H1 (cell line): ENCODE measurements around the gene GLDC. TPM values are rescaled to one million over a fixed set of nuclear protein-coding genes. Genes with fewer than 3 reads are reported as not detected.

Source experiments
- CTCF ChIA-PET: fragments of 300-600 bp; sonication (Branson Sonifier 250); formaldehyde crosslinking; loops from one replicate; lab custom pipeline; 2021; ENCODE audit not compliant: partially characterized antibody; lab: Charles Lee
- POLR2A ChIA-PET: fragments of 300-600 bp; sonication (Branson Sonifier 250); formaldehyde crosslinking; loops from one replicate; lab custom pipeline; 2021; ENCODE audit warnings: inconsistent platforms; ENCODE audit not compliant: partially characterized antibody; lab: Charles Lee
- DNase-seq, 2 experiments: peaks; one replicate each; pipeline versions ENCODE4 v3.0.0 to v3.0.0-alpha.2; 2010 to 2022; ENCODE audit warnings: low spot score in 2 of 2, low read depth in 1 of 2, mixed read lengths in 1 of 2
- FAIRE-seq: peaks from 2 replicates; lab custom pipeline; 2011; peaks lifted over from hg19 to GRCh38; lab: Jason Lieb, UNC
- H2AFZ ChIP-seq: 2 replicates; pipeline ENCODE4 v1.8.1; 2012; ENCODE audit warnings: low read length, inconsistent platforms
- H2AK5ac ChIP-seq: 2 replicates; pipeline ENCODE4 v1.6.1; 2013; ENCODE audit warnings: low read depth, low read length
- H2BK120ac ChIP-seq: replicated peaks from 2 replicates; pipeline ENCODE3; 2013; ENCODE audit warnings: low read depth, low read length, inconsistent platforms
- H2BK12ac ChIP-seq: 2 replicates; pipeline ENCODE4 v1.6.1; 2013; ENCODE audit warnings: low read depth, low read length
- H2BK15ac ChIP-seq: 2 replicates; pipeline ENCODE4 v1.6.1; 2013; ENCODE audit warnings: low read length
- H2BK20ac ChIP-seq: 2 replicates; pipeline ENCODE4 v1.6.1; 2013; ENCODE audit warnings: low read length
- H2BK5ac ChIP-seq: 2 replicates; pipeline ENCODE4 v1.6.1; 2013; ENCODE audit warnings: low read depth, low read length
- H3K14ac ChIP-seq: 2 replicates; pipeline ENCODE4 v1.6.1; 2013; ENCODE audit warnings: inconsistent platforms; ENCODE audit not compliant: insufficient read length
- H3K18ac ChIP-seq: 2 replicates; pipeline ENCODE4 v1.6.1; 2013; ENCODE audit warnings: low read length; ENCODE audit errors: extremely low read depth
- H3K23ac ChIP-seq: 2 replicates; pipeline ENCODE4 v1.6.1; 2013; ENCODE audit warnings: inconsistent platforms; ENCODE audit not compliant: insufficient read length
- H3K23me2 ChIP-seq: 2 replicates; pipeline ENCODE4 v1.6.1; 2013; ENCODE audit warnings: low read depth, low read length
- H3K27ac ChIP-seq: 2 replicates; pipeline ENCODE4 v1.6.1; 2011; ENCODE audit warnings: low read depth, low read length, inconsistent platforms
- H3K27me3 ChIP-seq, 4 experiments: replicated peaks in 1 of 4; 1 replicate in 1 of 4; 2 replicates in 3 of 4; pipeline versions ENCODE4 v1.6.1 to v1.8.1; 2011 to 2013; ENCODE audit warnings: low read length in 3 of 4, mild to moderate bottlenecking in 3 of 4, inconsistent platforms in 2 of 4, mixed read lengths in 2 of 4, moderate library complexity in 1 of 4; ENCODE audit not compliant: control insufficient read depth in 3 of 4, insufficient read depth in 3 of 4; ENCODE audit errors: extremely low read depth in 1 of 4
- H3K36me3 ChIP-seq, 4 experiments: 2 replicates each; pipeline versions ENCODE4 v1.6.1 to v1.8.1; 2011 to 2013; ENCODE audit warnings: mild to moderate bottlenecking in 4 of 4, low read length in 3 of 4, moderate library complexity in 2 of 4, control low read depth in 1 of 4, inconsistent platforms in 1 of 4; ENCODE audit not compliant: insufficient read depth in 4 of 4, control insufficient read depth in 2 of 4
- H3K4ac ChIP-seq: replicated peaks from 2 replicates; pipeline ENCODE3; 2013; ENCODE audit warnings: low read length, low read depth, mixed read lengths, inconsistent platforms; ENCODE audit not compliant: insufficient read length
- H3K4me1 ChIP-seq, 4 experiments: replicated peaks in 1 of 4; 1 replicate in 1 of 4; 2 replicates in 3 of 4; pipeline versions ENCODE4 v1.6.1 to v1.8.1; 2011 to 2013; ENCODE audit warnings: low read length in 3 of 4, inconsistent platforms in 2 of 4, mixed read lengths in 1 of 4; ENCODE audit not compliant: insufficient read depth in 4 of 4, control insufficient read depth in 3 of 4
- H3K4me2 ChIP-seq, 2 experiments: 2 replicates each; pipeline versions ENCODE4 v1.6.1 to v1.8.1; 2011 to 2013; ENCODE audit warnings: low read depth in 2 of 2, low read length in 2 of 2, control low read depth in 1 of 2, inconsistent platforms in 1 of 2, mild to moderate bottlenecking in 1 of 2; ENCODE audit not compliant: insufficient read depth in 1 of 2
- H3K4me3 ChIP-seq, 4 experiments: fragments of 200-600, 300-600 bp in 1 of 4; sonication (generic), shearing (Covaris generic), sonication (Bioruptor Twin) in 1 of 4; 2 replicates each; pipeline versions ENCODE4 v1.5.1 to v1.8.1; 2011 to 2016; ENCODE audit warnings: low read length in 4 of 4, low read depth in 3 of 4, control low read depth in 2 of 4, inconsistent platforms in 2 of 4, mild to moderate bottlenecking in 2 of 4, mixed read lengths in 1 of 4, moderate library complexity in 1 of 4; ENCODE audit not compliant: insufficient read depth in 2 of 4; ENCODE audit errors: extremely low read depth in 1 of 4
- H3K56ac ChIP-seq: replicated peaks from 2 replicates; pipeline ENCODE3; 2013; ENCODE audit warnings: low read depth, mild to moderate bottlenecking, mixed read lengths, low read length, inconsistent platforms; ENCODE audit not compliant: insufficient read length
- H3K79me1 ChIP-seq: 2 replicates; pipeline ENCODE4 v1.6.1; 2013; ENCODE audit warnings: low read depth, low read length, control low read depth
- H3K79me2 ChIP-seq, 2 experiments: 2 replicates each; pipeline versions ENCODE4 v1.6.1 to v1.8.1; 2012 to 2013; ENCODE audit warnings: low read length in 2 of 2, mild to moderate bottlenecking in 2 of 2, inconsistent platforms in 1 of 2; ENCODE audit not compliant: insufficient read depth in 2 of 2, control insufficient read depth in 1 of 2
- H3K9ac ChIP-seq, 4 experiments: replicated peaks in 1 of 4; 1 replicate in 1 of 4; 2 replicates in 3 of 4; pipeline versions ENCODE4 v1.6.1 to v1.8.1; 2011 to 2013; ENCODE audit warnings: low read depth in 3 of 4, low read length in 3 of 4, control low read depth in 2 of 4, mild to moderate bottlenecking in 2 of 4, moderate library complexity in 2 of 4, inconsistent platforms in 1 of 4; ENCODE audit errors: extremely low read depth in 1 of 4
- H3K9me3 ChIP-seq, 2 experiments: 2 replicates each; pipeline versions ENCODE4 v1.6.1 to v1.8.1; 2012 to 2013; ENCODE audit warnings: mild to moderate bottlenecking in 2 of 2, moderate library complexity in 2 of 2, control low read depth in 1 of 2, inconsistent platforms in 1 of 2, low read depth in 1 of 2, low read length in 1 of 2, mixed read lengths in 1 of 2; ENCODE audit not compliant: insufficient read depth in 2 of 2
- H4K20me1 ChIP-seq, 2 experiments: replicated peaks in 1 of 2; 2 replicates each; pipeline versions ENCODE3 to v1.8.1; 2011 to 2013; ENCODE audit warnings: inconsistent platforms in 2 of 2, low read length in 2 of 2, mild to moderate bottlenecking in 1 of 2; ENCODE audit not compliant: insufficient read depth in 2 of 2, control insufficient read depth in 1 of 2
- H4K5ac ChIP-seq: 2 replicates; pipeline ENCODE4 v1.6.1; 2013; ENCODE audit warnings: low read length, low read depth, mixed read lengths, inconsistent platforms; ENCODE audit not compliant: insufficient read length
- H4K8ac ChIP-seq: 2 replicates; pipeline ENCODE4 v1.8.0; 2013; ENCODE audit warnings: mild to moderate bottlenecking, moderate library complexity, low read length, inconsistent platforms; ENCODE audit not compliant: insufficient read depth; ENCODE audit errors: extremely low read depth
- H4K91ac ChIP-seq: replicated peaks from 2 replicates; pipeline ENCODE3; 2013; ENCODE audit warnings: low read length, mixed read lengths, inconsistent platforms; ENCODE audit not compliant: insufficient read length
- ASH2L ChIP-seq: fragments of 200-600, 300-600 bp; sonication (generic); IDR thresholded peaks from one replicate; pipeline ENCODE4 v1.7.1; 2017; ENCODE audit warnings: low read length
- ATF2 ChIP-seq: IDR thresholded peaks from 2 replicates; pipeline ENCODE4 v1.6.1; 2012; ENCODE audit warnings: low read length, inconsistent platforms
- CHD1 ChIP-seq: IDR thresholded peaks from 2 replicates; pipeline ENCODE4 v1.6.1; 2012; ENCODE audit warnings: low read depth, low read length, improper control_type of control experiment
- HDAC2 ChIP-seq, 2 experiments: fragments of 300-600 bp in 1 of 2; sonication (generic) in 1 of 2; IDR thresholded peaks; 2 replicates each; pipeline ENCODE4 v1.6.1; 2011 to 2012; ENCODE audit warnings: low read depth in 2 of 2, low read length in 2 of 2, mild to moderate bottlenecking in 2 of 2, moderate library complexity in 2 of 2, borderline replicate concordance in 1 of 2, inconsistent platforms in 1 of 2
- MAX ChIP-seq: IDR thresholded peaks from 2 replicates; pipeline ENCODE4 v1.6.1; 2012; ENCODE audit warnings: inconsistent platforms
- NRF1 ChIP-seq: IDR thresholded peaks from 2 replicates; pipeline ENCODE4 v1.6.1; 2011; ENCODE audit warnings: mild to moderate bottlenecking, low read depth, low read length, improper control_type of control experiment
- PHF8 ChIP-seq: fragments of 200-600 bp; sonication (generic); conservative IDR thresholded peaks from 2 replicates; pipeline ENCODE4 v1.7.1; 2012; ENCODE audit warnings: low read depth, mild to moderate bottlenecking, inconsistent platforms, low read length, moderate library complexity
- POU5F1 ChIP-seq: IDR thresholded peaks from 2 replicates; pipeline ENCODE4 v1.6.1; 2011; ENCODE audit warnings: low read depth, mild to moderate bottlenecking, low read length, moderate library complexity
- SIRT6 ChIP-seq: IDR thresholded peaks from one replicate; pipeline ENCODE4 v1.7.1; 2012; ENCODE audit warnings: low read length, inconsistent platforms
- SRF ChIP-seq: IDR thresholded peaks from 2 replicates; pipeline ENCODE4 v1.6.1; 2011; ENCODE audit warnings: mild to moderate bottlenecking, low read depth, low read length, moderate library complexity
- SUZ12 ChIP-seq: fragments of 200-600 bp; sonication (generic); IDR thresholded peaks from 2 replicates; pipeline ENCODE4 v1.6.1; 2012; ENCODE audit warnings: mild to moderate bottlenecking, inconsistent platforms, low read length, moderate library complexity, mixed read lengths
- TAF1 ChIP-seq: IDR thresholded peaks from 2 replicates; pipeline ENCODE4 v1.6.1; 2011; ENCODE audit warnings: mild to moderate bottlenecking, low read depth, low read length
- WGBS, 2 experiments: shearing (Covaris generic) in 1 of 2; methylation state at CpG; one replicate each; pipeline versions ENCODE4 v1.1.6 to v1.1.7; 2013 to 2015; ENCODE audit warnings: low lambda C conversion rate in 2 of 2, mixed read lengths in 2 of 2, inconsistent platforms in 1 of 2, low coverage in 1 of 2, missing lambda C conversion rate in 1 of 2; ENCODE audit not compliant: insufficient replicate concordance in 2 of 2, insufficient coverage in 1 of 2, insufficient read length in 1 of 2; ENCODE audit errors: extremely low coverage in 1 of 2, missing lambda C conversion rate in 1 of 2; 5-methylcytosine and 5-hydroxymethylcytosine counted together
- polyA plus RNA-seq, 7 experiments: library from polyadenylated mRNA; depleted of rRNA in 3 of 7; stranded (reverse) in 5 of 7; unstranded in 2 of 7; fragments of >200 nt in 5 of 7; fragments of 200-250 nt in 2 of 7; gene quantifications; 1 replicate in 5 of 7; 2 replicates in 1 of 7; 4 replicates in 1 of 7; pipeline versions ENCODE4 v1.2.1 to v1.2.3, GENCODE V29; 2011 to 2013; ENCODE audit warnings: missing spikeins in 2 of 7, mixed read lengths in 2 of 7
- total RNA-seq: library from RNA; stranded (reverse); fragmentation: NEBNext Ultra II Directional; extraction: Animal tissue kit (Norgen Biotek cat#: 25700); gene quantifications from 2 replicates; pipeline ENCODE4 v1.2.1, GENCODE V29; 2021

Gene GLDC
- total and polyA plus RNA-seq, 2 of the 8 experiments (the other 6 are each of a cell fraction or from before 2014, with no cell fraction given), result 48.8 to 101 TPM

- Histone ChIP-seq H3K23me2 (peaks cover 12% of the 10 kb centered on the region), H2BK15ac (no peak overlapping the region)
These were observed 4.5 kb downstream of the GLDC start for GRCh38 chr9:6641056-6641455.

More at GRCh38 chr9:6641056-6641455, 4.5 kb downstream of the GLDC start:
- no peak overlapping the region for H3K9ac ChIP-seq
- H3K79me1 ChIP-seq, result peaks cover 11% of the 10 kb centered on the region
- no peak overlapping the region for H2BK120ac ChIP-seq
- peaks cover 0 to 9% of the 10 kb centered on the region in 2 experiments for H4K20me1 ChIP-seq
- H3K27ac ChIP-seq, result no peak overlapping the region
- POLR2A ChIA-PET, result interaction anchor here (0.6 to 1.9 kb wide), 4 partner anchors 10 to 229 kb away, joined by 3 to 6 read pairs (median 4); no protein-coding TSS in a partner anchor
- H3K27me3 ChIP-seq, result peaks cover 0 to 11% (median 7%) of the 10 kb centered on the region in 4 experiments; a peak in 5 of 7 replicates
- H3K14ac ChIP-seq, result no peak overlapping the region
- no peak overlapping the region for H2BK5ac ChIP-seq
- H3K23ac ChIP-seq, result no peak overlapping the region
- FAIRE-seq (no peak), DNase-seq (no peak)
- H2BK12ac ChIP-seq, result no peak overlapping the region
- peaks cover 0 to 4% (median under 1%) of the 10 kb centered on the region in 4 experiments; a peak in 3 of 7 replicates for H3K4me1 ChIP-seq
- CTCF ChIA-PET, result interaction anchor here (0.9 to 2.6 kb wide), 9 partner anchors 10 to 56 kb away, joined by 3 to 9 read pairs (median 3); no protein-coding TSS in a partner anchor
- H3K79me2 ChIP-seq, result peaks cover 0 to 70% of the 10 kb centered on the region in 2 experiments; a peak in 3 of 4 replicates
- no peaks in the 10 kb centered on the region; a peak in 2 of 8 replicates for H3K36me3 ChIP-seq
- no peak overlapping the region for H4K91ac ChIP-seq
- no peak overlapping the region for H3K18ac ChIP-seq
- no peak overlapping the region for H3K4me2 ChIP-seq
- H3K4me3 ChIP-seq, result no peak overlapping the region
- no peak overlapping the region for H4K5ac ChIP-seq
- WGBS, 2 experiments, result 91% methylated on average over 5 of the region's 5 CpGs; no CpG with 5 or more reads in 1 of the 2 experiments
- H4K8ac ChIP-seq, result no peak overlapping the region
- H2AFZ ChIP-seq, result no peak overlapping the region
- H3K56ac ChIP-seq, result no peak overlapping the region
- H2AK5ac ChIP-seq, result no peak overlapping the region
- TF ChIP-seq ASH2L (no peak), SIRT6 (no peak), SRF (no peak), SUZ12 (no peak), NRF1 (no peak), POU5F1 (no peak), CHD1 (no peak), ATF2 (no peak), PHF8 (no peak), HDAC2 (IDR thresholded peaks at IDR 0.05; ENCODE audit: borderline replicate concordance in 1 of 2, low read depth in 2 of 2, low read length in 2 of 2) (no peak), TAF1 (no peak), MAX (no peak)
- H3K4ac ChIP-seq, result no peak overlapping the region
- H3K9me3 ChIP-seq, result no peaks in the 10 kb centered on the region
- no peak overlapping the region for H2BK20ac ChIP-seq
